HFF-Myc (cell line): ENCODE data around the gene MCF2.

Experiments used
- DNase-seq: peaks from one replicate; pipeline ENCODE4 v3.0.0-alpha.2; 2011; ENCODE audit warnings: low read depth; ENCODE audit errors: extremely low read depth
- H3K4me3 ChIP-seq: replicated peaks from 2 replicates; pipeline ENCODE4 v1.5.1; 2011; ENCODE audit warnings: low read depth, mild to moderate bottlenecking, control low read depth, low read length
- CTCF ChIP-seq: IDR thresholded peaks from 2 replicates; pipeline ENCODE4 v1.5.1; 2012; ENCODE audit warnings: mild to moderate bottlenecking, low read depth, low read length, control low read depth; ENCODE audit errors: missing control alignments

The MCF2 gene

GRCh38 chrX:139725720-139726119, 17.8 kb upstream of the MCF2 start:
- no peak overlapping the region for H3K4me3 ChIP-seq
- no peak for DNase-seq
- TF ChIP-seq CTCF = no peak

DNA sequence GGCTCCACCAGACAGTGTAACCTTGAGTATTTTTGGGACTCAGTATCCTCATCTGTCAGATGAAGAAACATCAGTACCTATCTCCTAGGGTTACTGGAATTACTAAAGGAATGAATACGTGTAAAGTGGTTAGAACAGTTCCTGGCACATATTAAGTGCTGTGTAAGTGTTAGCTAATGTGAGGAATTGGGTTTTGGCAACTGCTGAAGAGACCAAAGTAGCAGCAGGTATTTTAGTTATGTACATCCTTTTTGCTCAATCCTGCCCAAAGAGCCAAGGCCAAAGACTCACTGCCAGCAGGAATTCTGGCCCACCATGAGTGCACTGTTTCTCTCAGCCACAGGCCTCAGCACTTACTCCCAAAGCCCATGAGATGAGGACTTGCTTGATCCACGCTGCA, 16.7 kb upstream of the MCF2 start:
- TF ChIP-seq CTCF = no peak
- H3K4me3 ChIP-seq = no peak overlapping the region
- no peak for DNase-seq

DNA sequence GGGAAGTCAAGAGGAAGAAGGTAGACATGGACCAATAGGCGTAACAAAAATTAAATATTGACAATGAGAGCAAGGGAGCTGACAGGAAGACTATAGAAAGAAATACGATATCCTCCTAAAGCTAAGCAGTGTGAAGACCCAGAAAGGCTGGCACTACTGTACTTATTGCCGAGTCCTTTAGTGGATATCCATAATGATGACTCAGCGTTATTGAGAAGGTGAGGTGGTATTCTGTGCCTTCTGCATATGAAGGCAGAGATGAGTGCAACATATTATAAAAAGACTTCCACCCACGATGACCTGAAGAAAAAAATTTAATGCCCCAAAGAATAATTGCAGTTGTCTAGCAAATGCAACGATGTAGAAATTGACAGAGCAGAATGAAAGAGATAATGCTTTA, 13.0 kb upstream of the MCF2 start:
- no peak for TF ChIP-seq CTCF
- no peak for DNase-seq
- H3K4me3 ChIP-seq = no peak overlapping the region

- TF ChIP-seq CTCF = no peak
- peak; percentile 1 for DNase-seq
- H3K4me3 ChIP-seq = no peak overlapping the region
Measured at GRCh38 chrX:139720136-139720535, 12.2 kb upstream of the MCF2 start.

DNA sequence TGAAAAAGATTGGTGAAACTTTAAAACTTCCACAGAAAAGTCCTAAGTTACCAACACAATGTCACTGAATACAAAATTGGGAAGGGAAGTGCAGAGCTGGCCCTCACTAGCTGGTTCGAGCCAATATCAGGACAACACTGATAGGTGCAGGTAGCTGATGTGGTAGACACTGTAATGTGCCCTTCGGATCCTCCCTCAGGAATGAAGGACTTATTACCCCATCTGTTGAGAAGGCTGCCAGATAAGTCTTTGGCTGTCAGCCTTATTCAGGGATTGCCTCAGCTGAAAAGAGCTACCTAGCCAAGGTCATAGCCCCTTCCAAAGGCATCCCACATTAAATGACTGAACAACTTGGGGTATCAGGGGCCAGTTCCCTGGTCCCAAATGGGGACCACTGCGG, 5.3 kb downstream of the MCF2 start:
- TF ChIP-seq CTCF = no peak
- no peak overlapping the region for H3K4me3 ChIP-seq
- DNase-seq = no peak

GRCh38 chrX:139692908-139693307, 15.1 kb downstream of the MCF2 start:
- DNase-seq = no peak
- TF ChIP-seq CTCF = no peak
- no peak overlapping the region for H3K4me3 ChIP-seq

GRCh38 chrX:139692506-139692849, 15.5 kb downstream of the MCF2 start:
- DNase-seq = no peak
- H3K4me3 ChIP-seq = no peak overlapping the region
- TF ChIP-seq CTCF = no peak
